DND-41 (cell line): Measurements from ENCODE around the gene FLT4.

Experiments used
- EZH2 ChIP-seq: IDR thresholded peaks from 3 replicates; pipeline ENCODE4 v1.6.1; 2012; ENCODE audit warnings: borderline replicate concordance, low read depth, mild to moderate bottlenecking, moderate library complexity, low read length, inconsistent platforms; ENCODE audit not compliant: severe bottlenecking
- TF ChIP-seq, protein P1 (sequence below): IDR thresholded peaks from 2 replicates; pipeline ENCODE4 v1.5.1; 2012; ENCODE audit warnings: borderline replicate concordance, low read length, moderate library complexity, mild to moderate bottlenecking; ENCODE audit not compliant: poor library complexity, severe bottlenecking; ENCODE audit errors: extremely low read depth

DNA sequence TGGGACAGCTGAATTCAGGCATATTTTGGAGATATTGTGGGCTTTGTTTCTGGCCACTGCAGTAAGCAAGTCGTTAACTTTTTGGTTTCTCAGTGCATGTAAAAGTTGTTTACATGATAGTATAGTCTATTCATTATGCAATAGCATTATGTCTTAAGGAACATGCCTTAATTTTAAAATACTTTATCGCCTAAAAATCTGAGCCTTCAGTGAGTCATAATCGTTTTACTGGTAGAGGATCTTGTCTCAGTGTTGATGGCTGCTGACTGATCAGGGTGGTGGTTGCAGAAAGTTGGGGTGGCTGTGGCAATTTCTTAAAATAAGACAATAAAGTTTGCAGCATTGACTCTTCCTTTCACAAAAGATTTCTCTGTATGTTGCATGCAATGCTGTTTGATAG, 63.2 kb downstream of the FLT4 start:
- TF ChIP-seq, protein P1, sequence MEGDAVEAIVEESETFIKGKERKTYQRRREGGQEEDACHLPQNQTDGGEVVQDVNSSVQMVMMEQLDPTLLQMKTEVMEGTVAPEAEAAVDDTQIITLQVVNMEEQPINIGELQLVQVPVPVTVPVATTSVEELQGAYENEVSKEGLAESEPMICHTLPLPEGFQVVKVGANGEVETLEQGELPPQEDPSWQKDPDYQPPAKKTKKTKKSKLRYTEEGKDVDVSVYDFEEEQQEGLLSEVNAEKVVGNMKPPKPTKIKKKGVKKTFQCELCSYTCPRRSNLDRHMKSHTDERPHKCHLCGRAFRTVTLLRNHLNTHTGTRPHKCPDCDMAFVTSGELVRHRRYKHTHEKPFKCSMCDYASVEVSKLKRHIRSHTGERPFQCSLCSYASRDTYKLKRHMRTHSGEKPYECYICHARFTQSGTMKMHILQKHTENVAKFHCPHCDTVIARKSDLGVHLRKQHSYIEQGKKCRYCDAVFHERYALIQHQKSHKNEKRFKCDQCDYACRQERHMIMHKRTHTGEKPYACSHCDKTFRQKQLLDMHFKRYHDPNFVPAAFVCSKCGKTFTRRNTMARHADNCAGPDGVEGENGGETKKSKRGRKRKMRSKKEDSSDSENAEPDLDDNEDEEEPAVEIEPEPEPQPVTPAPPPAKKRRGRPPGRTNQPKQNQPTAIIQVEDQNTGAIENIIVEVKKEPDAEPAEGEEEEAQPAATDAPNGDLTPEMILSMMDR = no peak
- TF ChIP-seq EZH2 = no peak
